Loucy (cell line): ENCODE data around the gene CDHR5.

Source experiments
- EZH2phosphoT487 ChIP-seq: fragments of 200-600 bp; IDR thresholded peaks from 2 replicates; pipeline ENCODE4 v1.6.1; 2018; ENCODE audit warnings: antibody characterized with exemption, mild to moderate bottlenecking, moderate library complexity, borderline replicate concordance
- TF ChIP-seq, protein P1 (sequence below): fragments of 200-600 bp; sonication (generic); conservative IDR thresholded peaks from 2 replicates; pipeline ENCODE4 v1.5.1; 2014; ENCODE audit warnings: mild to moderate bottlenecking, antibody characterized with exemption, low read length

DNA sequence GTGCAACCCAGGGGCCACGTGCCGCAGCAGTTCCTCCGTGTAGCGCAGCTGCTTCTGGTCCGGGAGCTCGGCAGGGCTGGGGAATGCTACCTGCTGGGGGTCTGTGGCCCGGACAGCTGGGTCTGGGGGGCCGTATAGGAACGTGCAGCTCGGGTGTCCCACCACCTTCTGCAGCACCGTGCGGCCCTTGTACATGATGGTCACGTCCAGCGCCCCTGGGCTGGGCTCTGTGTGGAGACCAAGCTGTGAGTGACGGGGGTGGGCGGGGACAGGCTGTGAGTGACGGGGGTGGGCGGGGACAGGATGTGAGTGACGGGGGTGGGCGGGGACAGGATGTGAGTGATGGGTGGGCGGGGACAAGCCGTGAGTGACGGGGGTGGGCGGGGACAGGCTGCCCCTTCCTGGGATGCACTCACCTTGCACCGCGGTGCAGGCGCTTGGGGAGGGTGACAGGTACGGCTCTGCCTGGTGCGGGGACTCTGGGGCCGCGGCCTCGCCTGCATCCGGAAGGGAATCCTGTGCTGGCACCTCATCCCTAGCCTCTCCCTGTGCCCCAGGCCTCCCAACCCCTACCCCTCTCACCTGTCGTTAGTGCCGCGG is 11.3 kb downstream of the CDHR5 start:
- TF ChIP-seq, protein P1, sequence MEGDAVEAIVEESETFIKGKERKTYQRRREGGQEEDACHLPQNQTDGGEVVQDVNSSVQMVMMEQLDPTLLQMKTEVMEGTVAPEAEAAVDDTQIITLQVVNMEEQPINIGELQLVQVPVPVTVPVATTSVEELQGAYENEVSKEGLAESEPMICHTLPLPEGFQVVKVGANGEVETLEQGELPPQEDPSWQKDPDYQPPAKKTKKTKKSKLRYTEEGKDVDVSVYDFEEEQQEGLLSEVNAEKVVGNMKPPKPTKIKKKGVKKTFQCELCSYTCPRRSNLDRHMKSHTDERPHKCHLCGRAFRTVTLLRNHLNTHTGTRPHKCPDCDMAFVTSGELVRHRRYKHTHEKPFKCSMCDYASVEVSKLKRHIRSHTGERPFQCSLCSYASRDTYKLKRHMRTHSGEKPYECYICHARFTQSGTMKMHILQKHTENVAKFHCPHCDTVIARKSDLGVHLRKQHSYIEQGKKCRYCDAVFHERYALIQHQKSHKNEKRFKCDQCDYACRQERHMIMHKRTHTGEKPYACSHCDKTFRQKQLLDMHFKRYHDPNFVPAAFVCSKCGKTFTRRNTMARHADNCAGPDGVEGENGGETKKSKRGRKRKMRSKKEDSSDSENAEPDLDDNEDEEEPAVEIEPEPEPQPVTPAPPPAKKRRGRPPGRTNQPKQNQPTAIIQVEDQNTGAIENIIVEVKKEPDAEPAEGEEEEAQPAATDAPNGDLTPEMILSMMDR: no peak
- no peak for TF ChIP-seq EZH2phosphoT487
